ENCODE results near the gene LARP1.
"Not testable (repeated sequence)": the region's sequence is repeated elsewhere in the genome, so short reads cannot be mapped to it uniquely, and the experiment has no call there.

Gene LARP1

GRCh38 chr5:154795235-154795596, 40.0 kb downstream of the LARP1 start:
- no peak for DNase-seq

GRCh38 chr5:154797762-154798161, 42.6 kb downstream of the LARP1 start:
- no peak for DNase-seq

DNA sequence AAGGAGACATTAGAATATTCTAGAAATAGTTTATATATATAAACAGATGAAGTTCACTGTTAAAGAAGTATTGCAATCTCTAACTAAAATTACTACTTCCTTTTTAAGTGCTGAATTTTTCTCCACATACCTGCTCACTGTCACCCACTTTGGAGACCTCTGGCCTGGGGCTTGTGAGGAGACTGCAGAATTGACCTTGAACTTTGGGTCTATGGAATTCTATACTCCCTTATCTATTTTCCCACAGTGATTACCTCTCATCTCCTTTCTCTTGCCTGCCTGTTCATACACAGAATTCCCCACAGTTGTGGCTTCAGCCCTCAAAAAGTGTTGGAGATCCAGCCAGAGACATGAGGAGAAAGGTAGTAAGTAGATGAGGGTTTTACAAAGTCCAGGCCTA, 45.4 kb downstream of the LARP1 start:
- DNase-seq = no peak

- DNase-seq = no peak
Observed at GRCh38 chr5:154801083-154801482, 45.9 kb downstream of the LARP1 start.

- DNase-seq = no peak
Observed at GRCh38 chr5:154802050-154802449, 46.9 kb downstream of the LARP1 start.

- DNase-seq = no peak
Observed at GRCh38 chr5:154806176-154806575, 51.0 kb downstream of the LARP1 start.

DNA sequence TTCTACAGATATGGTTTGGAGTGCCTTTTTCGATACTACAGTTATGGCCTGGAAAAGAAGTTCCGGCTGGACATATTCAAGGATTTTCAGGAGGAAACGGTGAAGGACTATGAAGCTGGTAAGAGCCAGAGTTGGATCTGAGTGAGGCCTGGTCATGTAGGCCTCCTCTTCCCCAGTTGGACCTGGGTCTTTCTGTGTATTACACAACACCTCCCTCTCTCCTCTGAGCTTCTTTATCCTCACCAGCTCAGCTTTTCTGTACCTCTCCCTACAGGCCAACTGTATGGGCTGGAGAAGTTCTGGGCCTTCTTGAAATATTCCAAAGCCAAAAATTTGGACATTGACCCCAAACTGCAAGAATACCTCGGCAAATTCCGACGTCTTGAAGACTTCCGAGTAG, 56.1 kb downstream of the LARP1 start:
- DNase-seq = no peak

DNA sequence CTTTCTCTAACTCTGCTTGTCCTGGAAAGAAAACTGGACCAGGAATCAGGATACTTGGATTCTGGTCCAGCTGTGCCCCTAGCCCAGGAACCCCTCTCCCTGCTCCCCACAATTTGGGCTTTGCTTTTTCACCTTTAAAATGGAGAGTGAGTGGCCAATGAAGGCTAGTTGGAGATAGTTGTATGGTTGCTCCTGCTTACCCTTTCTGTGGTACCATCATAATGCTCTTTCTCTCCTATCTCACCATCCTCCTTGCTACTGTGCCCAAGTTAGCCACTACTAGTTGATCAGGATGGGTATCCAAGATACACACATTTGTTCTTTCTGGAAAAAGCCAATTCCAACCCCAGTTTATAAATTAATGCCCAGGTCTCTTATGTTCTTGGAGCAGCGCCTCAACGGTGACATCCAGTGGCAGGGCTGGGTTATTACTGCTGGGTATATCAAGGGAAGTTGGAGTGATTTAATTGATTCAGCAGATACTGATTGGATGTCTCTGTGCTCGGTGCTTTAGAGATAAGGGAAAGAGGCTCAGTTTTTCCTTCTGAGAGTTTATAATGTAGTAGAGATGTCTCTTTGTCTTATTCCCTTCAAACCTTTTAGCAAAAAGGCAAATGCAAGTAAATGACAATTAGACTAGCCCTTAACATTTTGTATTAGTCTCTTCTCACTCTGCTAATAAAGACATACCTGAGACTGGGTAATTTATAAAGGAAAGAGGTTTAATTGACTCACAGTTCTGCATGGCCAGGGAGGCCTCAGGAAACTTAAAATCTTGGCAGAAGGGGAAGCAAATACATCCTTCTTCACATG, 56.7 kb downstream of the LARP1 start:
- DNase-seq = peak; percentile 5

DNA sequence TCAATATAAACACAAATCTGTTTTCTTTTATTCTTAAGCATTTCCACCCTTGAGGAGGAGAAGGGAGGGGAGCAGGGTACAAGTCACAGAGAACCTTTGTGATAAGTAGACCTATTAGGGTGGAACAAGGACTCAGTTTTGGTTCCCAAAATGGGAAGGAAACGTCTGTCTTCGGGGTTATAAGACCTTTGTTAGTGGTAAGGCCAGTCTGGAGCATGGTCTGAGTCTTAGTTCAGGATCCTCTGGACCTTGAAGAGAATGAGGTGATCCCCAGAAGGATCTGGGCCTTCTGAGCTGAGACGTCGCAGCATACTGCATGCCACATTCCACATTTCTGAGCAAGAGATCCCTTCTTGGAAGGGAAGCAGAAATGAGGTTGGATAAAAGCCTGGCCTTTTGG, 58.0 kb downstream of the LARP1 start:
- DNase-seq = no peak

GRCh38 chr5:154813736-154814135, 58.6 kb downstream of the LARP1 start:
- no peak for DNase-seq

GRCh38 chr5:154815025-154815424, 59.8 kb downstream of the LARP1 start:
- no peak for DNase-seq

DNA sequence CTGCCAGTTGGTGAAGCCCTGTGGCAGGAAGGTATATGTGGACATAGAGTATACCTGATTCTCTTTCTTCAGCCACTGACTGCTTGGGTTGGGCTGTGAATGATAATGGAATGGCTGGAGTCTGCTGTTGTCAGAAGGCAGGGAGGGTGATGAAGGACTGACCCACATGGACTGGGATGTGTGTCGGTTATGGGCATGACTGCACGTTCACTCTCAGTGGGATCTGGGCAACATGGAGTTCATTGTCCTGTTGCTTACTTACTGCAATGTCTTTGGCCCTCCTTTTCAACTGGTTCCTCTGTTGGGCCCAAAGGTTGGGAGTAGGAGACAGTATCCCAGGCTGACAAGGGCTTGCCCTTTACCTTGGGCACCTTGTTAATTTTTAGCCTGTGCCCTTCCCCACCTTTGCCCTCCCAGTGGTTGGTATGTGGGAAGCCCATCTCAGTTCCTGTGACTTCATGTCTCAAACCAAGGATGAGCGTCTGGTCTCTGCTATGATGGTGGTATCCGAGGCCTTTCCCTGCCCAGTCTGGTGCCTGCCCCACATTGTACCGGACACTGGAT, 60.6 kb downstream of the LARP1 start:
- no peak for DNase-seq

DNA sequence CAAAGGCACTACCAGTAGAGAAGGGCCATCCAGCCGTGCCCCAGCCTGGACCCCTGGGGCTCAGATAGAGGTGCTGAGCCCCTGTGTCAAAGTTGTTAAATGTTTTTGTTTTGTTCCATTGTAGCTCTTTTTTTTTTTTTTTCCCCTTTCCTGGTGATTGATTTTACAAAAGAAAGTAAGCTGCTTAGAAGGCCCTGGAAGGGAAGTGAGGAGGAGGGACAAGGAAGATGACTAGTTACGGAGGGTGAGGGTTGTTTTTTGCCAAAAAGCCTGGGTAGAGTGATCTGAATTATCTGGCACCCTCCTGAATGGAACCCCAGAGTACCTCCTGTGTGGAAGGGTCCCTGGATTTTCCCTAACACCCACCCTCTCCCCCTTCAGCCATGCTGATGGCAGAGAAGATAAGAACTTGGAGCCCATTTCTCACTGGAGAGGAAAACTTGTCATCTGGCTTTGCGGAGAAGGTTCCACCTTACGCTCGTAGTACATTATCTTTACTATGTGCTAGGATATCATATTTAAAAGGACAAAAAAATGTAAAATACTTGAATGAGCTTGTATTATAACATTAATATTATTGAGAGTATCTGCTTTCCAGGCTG, 61.8 kb downstream of the LARP1 start:
- DNase-seq = no peak

GRCh38 chr5:154817815-154818214, 62.6 kb downstream of the LARP1 start:
- DNase-seq = no peak

DNA sequence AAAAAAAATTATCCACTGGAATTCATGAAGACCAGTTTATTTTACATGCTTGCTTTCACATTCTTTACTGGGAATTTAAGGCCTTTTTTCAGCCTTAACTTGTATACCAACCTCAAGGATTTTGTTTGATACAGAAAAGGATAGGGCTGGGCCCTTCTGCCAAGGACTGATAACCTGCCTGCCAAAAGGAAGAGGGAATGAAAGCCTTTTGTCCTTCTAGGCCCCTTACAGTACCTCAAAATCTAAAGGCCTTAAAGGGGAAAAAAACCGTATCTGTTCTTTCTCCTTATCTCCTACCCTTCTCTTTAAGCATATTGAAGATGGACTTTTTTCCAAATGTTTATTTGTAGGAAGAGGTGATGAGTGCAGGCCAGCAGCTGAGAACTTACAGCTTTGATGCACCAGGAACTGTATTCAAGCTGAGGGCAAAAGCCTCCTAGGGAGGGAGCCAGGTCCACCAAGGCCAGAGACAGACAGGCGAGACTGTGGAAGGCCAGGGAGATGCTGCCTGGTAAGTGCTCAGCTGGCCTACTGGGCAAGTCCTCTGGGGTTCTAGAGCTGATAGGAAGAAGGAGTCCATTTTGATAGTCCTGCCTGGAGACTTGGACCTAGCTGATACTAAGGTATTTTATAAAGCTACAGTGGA, 63.4 kb downstream of the LARP1 start:
- no peak for DNase-seq

- no peak for DNase-seq
Observed at GRCh38 chr5:154819546-154819945, 64.4 kb downstream of the LARP1 start.

DNA sequence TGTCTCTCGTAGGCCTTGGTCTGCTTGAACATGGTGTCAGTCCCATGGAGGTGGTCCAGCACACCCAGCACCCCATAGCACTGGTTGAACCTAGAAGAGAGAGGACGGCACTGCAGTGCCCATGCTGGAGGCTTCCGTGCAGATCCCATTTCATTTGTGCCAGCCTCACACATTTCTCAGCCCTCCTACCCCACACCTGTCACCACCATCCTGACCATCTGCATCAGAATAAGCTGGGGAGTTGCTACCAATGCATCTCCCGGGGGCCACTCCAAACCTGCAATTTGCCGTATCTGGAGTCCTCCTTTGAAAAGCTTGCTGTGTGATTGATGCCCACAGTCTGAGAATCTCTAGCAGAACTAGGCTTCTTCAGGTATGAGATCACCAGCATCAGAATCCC, 65.2 kb downstream of the LARP1 start:
- no peak for DNase-seq

GRCh38 chr5:154822896-154823295, 67.7 kb downstream of the LARP1 start:
- not testable (repeated sequence) for DNase-seq

- DNase-seq = no peak
Observed at GRCh38 chr5:154823605-154824004, 68.4 kb downstream of the LARP1 start.

GRCh38 chr5:154824070-154824469, 68.9 kb downstream of the LARP1 start:
- no peak for DNase-seq

DNA sequence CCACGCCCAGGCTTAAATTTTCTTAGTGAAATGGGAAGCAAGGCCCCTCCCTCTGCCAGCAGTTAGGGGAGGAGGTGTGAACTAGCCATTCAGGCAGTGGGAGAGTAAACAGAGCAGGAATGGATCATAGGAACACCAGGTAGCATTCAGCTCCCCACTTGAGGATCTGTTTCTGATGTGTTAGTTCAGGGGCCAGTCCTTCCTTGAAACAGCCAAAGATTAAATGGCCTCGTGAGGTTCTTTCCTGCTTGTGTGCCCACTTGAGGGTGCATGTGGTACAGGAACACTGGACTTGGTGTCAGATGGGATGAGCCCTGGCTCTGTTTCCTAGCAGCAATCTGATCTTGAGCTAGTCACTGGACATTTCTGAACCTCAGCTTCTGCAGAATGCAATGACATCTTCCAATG, 74.0 kb downstream of the LARP1 start:
- no peak for DNase-seq

DNA sequence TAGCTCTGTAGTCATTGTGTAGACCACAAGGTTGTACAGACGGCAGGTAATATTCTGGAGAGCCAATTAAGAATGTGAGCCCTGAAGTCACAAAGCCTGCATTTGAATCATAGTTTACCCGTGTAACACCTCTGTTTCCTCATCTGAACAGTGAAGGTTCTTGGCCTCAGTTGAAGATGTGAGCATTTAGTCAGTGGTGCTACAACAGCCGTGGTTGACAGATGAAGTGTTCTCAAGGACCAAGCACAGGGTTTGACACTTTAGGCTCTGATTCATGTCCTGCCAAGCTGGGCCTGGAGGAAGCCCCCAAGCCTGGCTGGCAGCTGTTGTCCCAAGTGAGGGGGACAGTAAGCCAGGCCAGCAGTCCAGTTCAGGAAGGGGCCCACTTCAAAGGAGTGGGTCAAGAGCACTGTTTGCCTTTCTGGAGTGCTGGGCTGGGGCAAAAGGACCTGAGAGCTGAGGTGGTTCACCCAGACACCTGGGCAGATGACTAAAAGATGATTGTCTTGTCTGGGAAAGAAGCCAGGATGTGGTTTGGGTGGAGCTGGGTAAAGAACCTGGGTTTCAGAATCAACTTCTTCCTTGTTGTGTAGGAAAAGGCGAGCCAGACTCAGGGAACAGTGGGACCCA, 74.5 kb downstream of the LARP1 start:
- DNase-seq = peak; percentile 38

- DNase-seq = no peak
Observed at GRCh38 chr5:154830219-154830595, 75.0 kb downstream of the LARP1 start.

DNA sequence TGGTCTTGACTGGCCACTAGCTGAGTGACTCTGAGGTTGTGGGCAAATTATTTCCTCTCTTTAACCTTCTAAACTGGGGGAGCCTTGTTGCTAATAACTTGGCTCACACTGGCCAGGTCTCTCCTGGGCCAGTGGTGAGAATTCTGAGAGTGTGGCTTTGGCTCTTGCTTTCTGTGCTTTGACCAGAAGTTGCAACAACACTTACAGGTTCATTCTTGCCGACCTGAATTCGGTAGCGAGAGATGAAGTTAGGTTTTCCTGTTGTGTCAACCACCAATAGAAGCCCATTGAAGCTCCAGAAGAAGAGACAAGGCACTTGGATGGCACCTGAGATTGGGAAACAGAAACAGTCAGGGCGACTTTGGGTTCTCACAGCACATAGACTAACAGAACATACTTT, 75.4 kb downstream of the LARP1 start:
- DNase-seq = no peak
